ENCODE data around the gene SLC25A19. TPM values are rescaled to one million over a fixed set of nuclear protein-coding genes. Genes with fewer than 3 reads are reported as not detected.

The SLC25A19 gene
- total RNA-seq, 4 donors from 2014 or later = 4.7 to 59.9 (median 10.1) TPM

DNA sequence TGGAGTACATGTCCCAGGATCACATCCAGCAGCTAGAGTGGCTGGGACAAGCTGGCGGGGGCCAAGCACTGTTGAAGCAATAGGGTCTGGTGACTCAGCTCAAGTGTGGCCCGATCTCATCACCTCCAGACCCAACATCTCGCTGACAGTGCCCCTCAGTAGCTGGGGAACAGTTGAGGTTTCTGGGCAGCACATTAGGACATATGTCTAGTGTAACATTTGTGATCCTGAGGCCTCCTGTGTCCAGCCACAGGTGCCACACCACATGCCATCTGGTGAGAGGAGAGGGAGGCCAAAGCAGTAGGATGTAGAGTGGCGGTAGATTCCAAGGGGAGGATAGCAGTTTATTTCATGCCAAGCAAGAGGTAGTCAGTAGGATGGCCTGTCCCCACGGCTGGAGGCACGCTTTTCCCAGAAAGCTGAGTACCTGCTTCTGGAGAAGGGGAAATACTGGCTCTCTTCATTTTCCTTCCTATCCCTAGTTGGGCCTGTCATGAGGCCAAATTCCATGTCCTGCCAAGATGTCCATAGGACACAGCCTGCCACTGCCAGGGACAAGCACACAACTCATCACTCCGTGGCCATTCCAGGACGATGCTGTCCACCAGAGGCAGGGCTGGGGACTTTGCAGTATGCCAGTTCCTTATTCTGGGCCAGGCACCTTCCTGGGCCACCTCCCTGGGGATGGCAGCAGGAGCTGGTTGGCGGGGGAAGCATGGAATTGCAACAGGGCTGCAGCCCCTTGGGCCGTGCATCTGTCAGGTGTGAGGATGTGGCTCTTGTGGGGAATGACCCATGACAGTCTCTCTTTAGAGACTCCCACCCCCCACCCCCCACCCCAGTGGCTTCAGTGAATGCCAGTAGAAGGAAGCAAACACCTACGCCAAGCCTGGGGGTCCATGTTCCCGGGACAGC, 51.9 kb downstream of the SLC25A19 start:
- Histone ChIP-seq H3K4me3 (no peak overlapping the region), H3K9me3 (no peaks in the 10 kb centered on the region), H3K4me1 (no peaks in the 10 kb centered on the region), H3K27me3 (no peaks in the 10 kb centered on the region), H3K36me3 (no peaks in the 10 kb centered on the region), H3K27ac (no peak overlapping the region)
- no peak for DNase-seq
- TF ChIP-seq, protein P1, sequence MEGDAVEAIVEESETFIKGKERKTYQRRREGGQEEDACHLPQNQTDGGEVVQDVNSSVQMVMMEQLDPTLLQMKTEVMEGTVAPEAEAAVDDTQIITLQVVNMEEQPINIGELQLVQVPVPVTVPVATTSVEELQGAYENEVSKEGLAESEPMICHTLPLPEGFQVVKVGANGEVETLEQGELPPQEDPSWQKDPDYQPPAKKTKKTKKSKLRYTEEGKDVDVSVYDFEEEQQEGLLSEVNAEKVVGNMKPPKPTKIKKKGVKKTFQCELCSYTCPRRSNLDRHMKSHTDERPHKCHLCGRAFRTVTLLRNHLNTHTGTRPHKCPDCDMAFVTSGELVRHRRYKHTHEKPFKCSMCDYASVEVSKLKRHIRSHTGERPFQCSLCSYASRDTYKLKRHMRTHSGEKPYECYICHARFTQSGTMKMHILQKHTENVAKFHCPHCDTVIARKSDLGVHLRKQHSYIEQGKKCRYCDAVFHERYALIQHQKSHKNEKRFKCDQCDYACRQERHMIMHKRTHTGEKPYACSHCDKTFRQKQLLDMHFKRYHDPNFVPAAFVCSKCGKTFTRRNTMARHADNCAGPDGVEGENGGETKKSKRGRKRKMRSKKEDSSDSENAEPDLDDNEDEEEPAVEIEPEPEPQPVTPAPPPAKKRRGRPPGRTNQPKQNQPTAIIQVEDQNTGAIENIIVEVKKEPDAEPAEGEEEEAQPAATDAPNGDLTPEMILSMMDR (IDR thresholded peaks at IDR 0.05) = no peak
- TF ChIP-seq POLR2A (IDR thresholded peaks at IDR 0.05) = no peak
- intact Hi-C loops (cut with DNase I; ENCODE audit: low total_unique reads) = no loop called here

DNA sequence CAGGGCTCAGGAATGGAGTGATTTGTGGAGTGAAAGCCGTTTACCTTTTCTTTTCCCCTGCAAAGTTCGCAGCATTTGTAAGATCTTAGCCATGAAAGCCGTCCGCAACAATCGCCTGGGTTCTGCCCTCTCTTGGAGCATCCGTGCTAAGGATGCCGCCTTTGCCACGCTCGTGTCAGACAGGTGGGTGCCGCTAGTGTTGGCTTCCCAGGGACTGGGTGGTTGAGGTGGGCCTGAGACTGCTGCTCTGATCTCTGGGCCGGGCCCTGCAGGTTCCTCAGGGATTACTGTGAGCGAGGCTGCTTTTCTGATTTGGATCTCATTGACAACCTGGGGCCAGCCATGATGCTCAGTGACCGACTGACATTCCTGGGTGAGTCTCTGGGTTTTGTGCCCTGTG, 56.4 kb downstream of the SLC25A19 start:
- Histone ChIP-seq H3K27ac (no peak overlapping the region), H3K4me3 (no peak overlapping the region), H3K9me3 (no peaks in the 10 kb centered on the region), H3K27me3 (no peaks in the 10 kb centered on the region), H3K36me3 (no peaks in the 10 kb centered on the region), H3K4me1 (no peaks in the 10 kb centered on the region)
- TF ChIP-seq, protein P1 (IDR thresholded peaks at IDR 0.05) = no peak
- no peak for TF ChIP-seq POLR2A (IDR thresholded peaks at IDR 0.05)
- intact Hi-C loops (cut with DNase I; ENCODE audit: low total_unique reads) = no loop called here
- DNase-seq = no peak

DNA sequence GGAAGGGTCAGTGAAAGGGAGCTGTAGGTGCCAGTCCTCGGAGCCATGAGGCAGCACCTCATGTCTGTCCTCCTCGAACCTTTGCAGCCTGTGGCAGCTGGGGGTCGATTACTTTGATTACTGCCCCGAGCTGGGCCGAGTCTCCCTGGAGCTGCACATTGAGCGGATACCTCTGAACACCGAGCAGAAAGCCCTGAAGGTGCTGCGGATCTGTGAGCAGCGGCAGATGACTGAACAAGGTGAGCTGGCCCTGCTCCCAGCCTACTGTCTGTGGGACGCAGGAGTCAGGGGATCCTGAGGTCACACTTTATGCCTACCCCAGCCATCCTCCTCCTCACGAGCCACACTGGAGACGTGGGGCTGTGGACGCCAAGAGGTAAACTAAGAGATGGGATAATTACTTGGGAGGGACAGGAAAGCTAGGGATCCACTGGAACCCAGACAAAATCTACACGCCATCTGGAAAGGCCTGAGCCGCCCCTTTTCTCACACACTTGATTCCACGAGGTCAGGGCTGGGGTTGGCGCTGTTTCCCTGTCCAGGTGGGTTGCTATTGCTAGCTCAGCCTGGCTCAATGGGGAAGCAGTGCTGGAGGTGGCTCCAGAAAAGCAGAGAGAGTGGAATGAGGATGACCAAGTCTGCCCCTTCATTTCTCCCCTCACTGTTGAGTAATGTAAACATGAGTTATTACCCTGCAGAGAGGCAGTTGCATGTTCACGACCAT, 57.3 kb downstream of the SLC25A19 start:
- TF ChIP-seq POLR2A (IDR thresholded peaks at IDR 0.05) = no peak
- TF ChIP-seq, protein P1 (IDR thresholded peaks at IDR 0.05) = no peak
- H3K27me3 ChIP-seq = no peaks in the 10 kb centered on the region
- H3K4me3 ChIP-seq = no peak overlapping the region
- H3K4me1 ChIP-seq = no peaks in the 10 kb centered on the region
- no peaks in the 10 kb centered on the region for H3K36me3 ChIP-seq
- intact Hi-C loops (cut with DNase I; ENCODE audit: low total_unique reads) = no loop called here
- H3K9me3 ChIP-seq = no peaks in the 10 kb centered on the region
- DNase-seq = no peak
- H3K27ac ChIP-seq = no peak overlapping the region

- no peaks in the 10 kb centered on the region for H3K27me3 ChIP-seq
- no peaks in the 10 kb centered on the region for H3K4me1 ChIP-seq
- DNase-seq = no peak
- no peak overlapping the region for H3K4me3 ChIP-seq
- intact Hi-C loops (cut with DNase I; ENCODE audit: low total_unique reads) = no loop called here
- no peaks in the 10 kb centered on the region for H3K36me3 ChIP-seq
- TF ChIP-seq, protein P1 (IDR thresholded peaks at IDR 0.05) = no peak
- no peak for TF ChIP-seq POLR2A (IDR thresholded peaks at IDR 0.05)
- H3K9me3 ChIP-seq = no peaks in the 10 kb centered on the region
- H3K27ac ChIP-seq = no peak overlapping the region
Measured at GRCh38 chr17:75231071-75231470, 58.2 kb downstream of the SLC25A19 start.

DNA sequence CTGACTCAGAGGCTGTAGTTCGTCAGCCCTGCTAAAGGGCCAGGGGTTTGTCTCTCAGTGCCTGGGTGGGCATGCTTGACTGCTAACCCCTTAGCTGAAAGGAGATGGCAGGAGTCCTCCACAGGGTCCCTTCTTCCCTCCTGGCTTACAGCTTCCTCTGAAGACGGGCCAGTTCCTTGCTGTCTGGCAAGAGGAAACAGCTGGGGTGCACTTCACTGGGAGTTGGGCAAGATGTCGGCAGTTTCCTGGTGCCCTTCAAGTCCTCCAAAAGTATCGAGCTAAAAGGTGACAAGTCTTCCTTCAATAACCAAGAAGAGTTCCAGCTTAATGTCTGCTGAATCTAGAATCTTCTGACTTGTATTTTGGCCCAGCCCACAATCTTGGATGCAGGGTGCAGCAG, 60.4 kb downstream of the SLC25A19 start:
- H3K36me3 ChIP-seq = no peaks in the 10 kb centered on the region
- H3K4me1 ChIP-seq = no peaks in the 10 kb centered on the region
- H3K27me3 ChIP-seq = no peaks in the 10 kb centered on the region
- H3K27ac ChIP-seq = no peak overlapping the region
- H3K9me3 ChIP-seq = no peaks in the 10 kb centered on the region
- TF ChIP-seq, protein P1 (IDR thresholded peaks at IDR 0.05) = no peak
- TF ChIP-seq POLR2A (IDR thresholded peaks at IDR 0.05) = no peak
- DNase-seq = no peak
- H3K4me3 ChIP-seq = no peak overlapping the region
- intact Hi-C loops (cut with DNase I; ENCODE audit: low total_unique reads) = no loop called here

Data from uterus (tissue), 4 donors.